ENCODE results near the gene KRTAP1-3.
"Not testable (repeated sequence)": the region's sequence is repeated elsewhere in the genome, so short reads cannot be mapped to it uniquely, and the experiment has no call there.

Gene KRTAP1-3

DNA sequence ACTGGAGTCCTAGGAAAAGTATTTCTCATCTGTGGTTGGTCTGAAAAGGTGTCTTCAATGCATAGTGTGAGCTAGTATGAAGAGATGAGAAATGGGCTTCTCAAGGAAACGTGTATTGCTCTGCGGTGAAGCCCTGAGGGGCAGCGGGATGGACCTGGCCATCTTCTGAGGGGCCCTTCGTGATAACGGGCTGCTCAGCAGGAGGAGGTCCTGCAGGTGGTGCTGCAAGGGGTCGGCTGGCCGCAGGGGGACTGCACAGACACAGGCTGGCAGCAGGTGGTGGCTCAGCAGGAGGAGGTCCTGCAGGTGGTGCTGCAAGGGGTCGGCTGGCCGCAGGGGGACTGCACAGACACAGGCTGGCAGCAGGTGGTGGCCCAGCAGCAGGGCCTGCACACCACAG lies 19.9 kb upstream of the KRTAP1-3 start:
- not testable (repeated sequence) for DNase-seq (ENCODE audit: low read depth in 2 of 2, low spot score in 1 of 2)

DNA sequence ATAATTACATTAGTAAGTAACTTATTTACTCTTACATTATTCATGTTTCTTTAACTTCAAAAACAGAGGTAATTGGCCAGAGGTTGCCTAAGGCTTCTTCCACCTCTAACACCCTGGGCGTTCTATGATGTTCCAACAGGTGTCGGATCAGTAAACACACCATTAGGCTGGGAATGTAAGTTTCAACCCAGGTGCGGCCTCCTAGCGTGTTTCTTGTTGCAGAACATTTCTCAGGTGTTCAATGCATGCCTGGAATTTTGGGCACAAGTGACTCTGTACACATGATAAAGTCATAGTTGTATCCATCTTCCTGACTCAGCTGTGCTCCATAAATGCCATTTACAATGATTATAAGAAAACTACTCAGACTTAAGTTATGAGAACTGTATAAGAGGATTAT lies 19.4 kb upstream of the KRTAP1-3 start:
- no peak for DNase-seq (ENCODE audit: low read depth in 2 of 2, low spot score in 1 of 2)

DNA sequence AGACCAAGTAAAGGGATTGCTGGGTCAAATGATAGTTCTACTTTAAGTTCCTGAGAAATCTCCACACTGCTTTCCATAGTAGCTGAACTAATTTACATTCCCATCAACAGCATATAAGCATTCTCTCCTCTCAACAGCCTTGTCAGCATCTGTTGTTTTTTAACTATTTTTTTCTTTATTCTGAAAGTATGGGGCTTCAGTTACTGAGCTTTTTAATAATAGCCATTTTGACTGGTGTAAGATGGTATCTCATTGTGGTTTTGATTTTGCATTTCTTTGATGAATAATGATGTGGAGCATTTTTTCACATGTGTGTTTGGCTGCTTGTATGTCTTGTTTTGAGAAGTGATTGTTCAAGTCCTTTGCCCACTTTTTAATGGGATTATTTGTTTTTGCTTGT lies 17.9 kb upstream of the KRTAP1-3 start:
- no peak for DNase-seq (ENCODE audit: low read depth in 2 of 2, low spot score in 1 of 2)

DNA sequence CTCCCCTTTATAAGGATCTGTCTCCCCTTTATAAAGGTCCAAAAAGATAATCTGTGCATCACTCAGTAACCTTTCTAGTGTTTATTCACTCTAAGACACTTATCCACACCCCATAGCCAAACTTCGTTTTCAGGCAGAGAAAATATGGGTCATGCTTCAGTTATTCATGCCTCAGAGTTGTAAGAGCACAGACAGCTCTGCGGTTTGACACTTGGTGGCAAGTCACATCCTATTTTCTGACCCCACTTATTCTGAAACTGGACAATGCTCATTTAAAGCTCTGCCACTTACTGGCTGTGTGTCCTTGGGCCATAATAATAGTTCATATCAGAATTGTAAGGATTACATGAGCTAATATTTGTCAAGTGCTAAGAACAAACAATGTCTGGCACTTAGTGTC lies 14.4 kb upstream of the KRTAP1-3 start:
- DNase-seq (ENCODE audit: low read depth in 2 of 2, low spot score in 1 of 2), result no peak

DNA sequence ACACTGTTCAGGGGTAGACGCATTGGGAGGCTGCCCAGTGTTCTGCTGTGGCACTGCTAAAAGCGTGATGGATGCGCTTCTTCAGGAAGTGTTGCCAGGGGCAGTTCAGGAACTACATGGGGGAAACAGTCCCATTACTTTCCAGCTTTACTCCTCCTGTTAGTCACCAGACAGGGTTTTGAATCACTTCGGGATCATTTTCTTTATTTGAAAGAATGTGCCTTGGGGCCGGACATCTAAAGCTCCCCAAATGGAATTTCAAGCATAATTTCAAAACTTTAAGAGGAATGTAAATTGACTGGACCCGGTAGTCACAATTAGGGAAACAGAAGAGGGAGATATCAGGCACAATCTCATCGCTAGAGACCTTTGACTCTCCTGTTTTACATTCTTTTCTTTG lies 13.8 kb upstream of the KRTAP1-3 start:
- DNase-seq (ENCODE audit: low read depth in 2 of 2, low spot score in 1 of 2), result no peak

DNA sequence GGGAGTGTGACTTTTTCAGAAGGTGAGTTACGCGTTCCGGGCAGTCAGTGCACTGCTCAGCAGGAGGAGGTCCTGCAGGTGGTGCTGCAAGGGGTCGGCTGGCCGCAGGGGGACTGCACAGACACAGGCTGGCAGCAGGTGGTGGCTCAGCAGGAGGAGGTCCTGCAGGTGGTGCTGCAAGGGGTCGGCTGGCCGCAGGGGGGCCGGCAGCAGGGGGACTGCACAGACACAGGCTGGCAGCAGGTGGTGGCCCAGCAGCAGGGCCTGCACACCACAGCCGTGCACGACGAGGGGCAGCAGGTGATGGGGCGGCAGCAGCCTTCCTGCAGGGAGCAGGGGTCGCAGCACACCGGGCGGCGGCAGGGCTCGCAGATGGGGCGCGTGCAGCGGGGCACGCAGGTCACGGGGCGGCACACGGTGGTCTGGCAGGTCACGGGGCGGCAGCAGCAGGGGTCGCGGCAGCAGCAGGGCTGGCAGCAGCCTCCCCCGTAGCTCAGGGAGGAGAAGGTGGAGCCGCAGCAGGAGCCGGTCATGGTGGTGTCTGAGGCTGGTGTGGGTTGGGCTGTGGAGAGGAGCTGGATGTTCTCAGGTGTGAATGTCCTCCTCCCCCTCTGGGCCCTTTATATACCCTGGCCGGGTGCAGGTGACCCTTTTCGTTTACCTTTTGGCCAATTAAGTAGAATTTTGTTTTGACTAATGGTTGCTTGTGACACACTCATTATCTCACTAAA lies 12.2 kb upstream of the KRTAP1-3 start, which contains the start of gene KRTAP2-1:
Gene KRTAP2-1, minus strand, starts transcription at position 582 of the 731 bp plus-strand sequence. Its CDS starts 49 bp downstream, at position 533.
- not testable (repeated sequence) for DNase-seq (ENCODE audit: low read depth in 2 of 2, low spot score in 1 of 2)

DNA sequence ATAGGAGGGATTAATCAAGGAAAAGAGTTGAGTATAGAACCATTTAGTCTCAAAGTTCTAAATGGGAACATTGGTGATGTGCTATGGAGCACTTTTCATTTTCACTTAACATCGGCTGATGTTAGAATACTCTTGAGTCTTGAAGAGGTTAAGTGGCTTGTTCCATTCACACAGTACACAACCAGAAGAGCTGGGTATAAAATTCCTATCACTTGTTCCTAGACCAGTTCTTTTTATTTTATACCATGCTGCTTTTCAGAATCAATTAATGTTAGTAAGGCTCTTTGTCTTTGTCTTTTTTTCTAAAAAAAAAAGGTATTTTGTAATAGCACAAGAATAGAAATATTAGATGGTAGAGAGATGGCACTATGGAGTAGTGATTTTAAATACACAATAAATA lies 8.3 kb upstream of the KRTAP1-3 start:
- no peak for DNase-seq (ENCODE audit: low read depth in 2 of 2, low spot score in 1 of 2)

DNA sequence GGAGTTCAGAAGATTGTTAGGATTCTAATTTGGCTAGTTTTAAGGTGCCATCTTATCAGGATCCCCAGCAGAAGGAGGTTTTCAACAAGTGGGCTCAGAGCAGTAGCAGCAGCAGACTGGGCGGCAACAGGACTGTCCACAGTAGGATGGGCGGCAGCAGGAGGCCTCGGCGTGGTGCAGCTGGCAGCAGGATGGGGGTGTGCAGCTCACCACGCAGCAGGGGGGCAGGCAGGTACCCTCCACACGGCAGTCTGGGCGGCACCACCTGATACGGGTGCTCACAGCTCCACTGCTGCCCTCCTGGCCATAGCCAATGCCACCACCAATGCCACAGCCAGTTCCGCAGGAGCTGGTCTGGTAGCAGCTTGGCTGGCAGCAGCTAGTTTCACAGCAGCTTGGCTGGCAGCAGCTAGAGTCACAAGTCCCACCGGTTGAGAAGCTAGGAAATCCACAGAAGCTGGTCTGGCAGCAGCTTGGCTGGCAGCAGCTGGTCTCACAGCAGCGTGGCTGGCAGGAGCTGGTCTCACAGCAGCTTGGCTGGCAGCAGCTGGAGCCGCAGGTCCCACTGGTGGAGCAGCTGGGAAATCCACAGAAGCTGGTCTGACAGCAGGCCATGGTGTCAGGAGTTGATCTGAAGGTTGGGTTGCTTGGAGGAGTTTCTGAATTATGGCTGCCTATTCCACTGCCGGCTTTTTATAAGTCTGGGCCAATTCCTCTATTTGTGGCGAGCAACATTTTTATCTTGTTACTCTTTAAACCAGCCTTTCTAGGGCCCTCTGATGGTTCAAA lies 6.3 kb upstream of the KRTAP1-3 start, which contains the start of gene KRTAP1-1:
Gene KRTAP1-1, minus strand, starts transcription at position 668 of the 789 bp plus-strand sequence. Its CDS starts 53 bp downstream, at position 615.
- not testable (repeated sequence) for DNase-seq (ENCODE audit: low read depth in 2 of 2, low spot score in 1 of 2)

DNA sequence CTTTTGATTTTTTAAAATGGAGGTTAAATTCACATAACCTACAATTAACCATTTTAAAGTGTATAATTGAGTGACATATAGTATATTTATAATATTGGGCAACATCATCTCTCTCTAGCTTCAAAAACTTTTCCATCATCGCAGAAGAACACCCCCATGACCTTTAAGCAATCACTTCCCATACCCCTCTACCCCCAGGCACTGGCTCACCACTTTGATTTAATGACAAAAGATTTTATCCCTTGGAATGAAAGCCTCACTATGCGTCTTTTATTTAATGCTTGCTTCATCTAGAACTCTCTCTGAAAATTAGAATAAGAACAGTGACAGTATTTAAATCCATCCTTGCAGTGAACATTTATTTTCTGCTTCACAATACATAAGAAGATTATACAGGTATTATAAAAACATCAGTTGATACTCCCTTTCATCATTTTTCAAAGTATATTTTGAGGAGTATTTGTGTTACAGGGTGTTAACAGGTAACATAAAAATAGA lies 3.2 kb upstream of the KRTAP1-3 start:
- no peak for DNase-seq (ENCODE audit: low read depth in 2 of 2, low spot score in 1 of 2)

DNA sequence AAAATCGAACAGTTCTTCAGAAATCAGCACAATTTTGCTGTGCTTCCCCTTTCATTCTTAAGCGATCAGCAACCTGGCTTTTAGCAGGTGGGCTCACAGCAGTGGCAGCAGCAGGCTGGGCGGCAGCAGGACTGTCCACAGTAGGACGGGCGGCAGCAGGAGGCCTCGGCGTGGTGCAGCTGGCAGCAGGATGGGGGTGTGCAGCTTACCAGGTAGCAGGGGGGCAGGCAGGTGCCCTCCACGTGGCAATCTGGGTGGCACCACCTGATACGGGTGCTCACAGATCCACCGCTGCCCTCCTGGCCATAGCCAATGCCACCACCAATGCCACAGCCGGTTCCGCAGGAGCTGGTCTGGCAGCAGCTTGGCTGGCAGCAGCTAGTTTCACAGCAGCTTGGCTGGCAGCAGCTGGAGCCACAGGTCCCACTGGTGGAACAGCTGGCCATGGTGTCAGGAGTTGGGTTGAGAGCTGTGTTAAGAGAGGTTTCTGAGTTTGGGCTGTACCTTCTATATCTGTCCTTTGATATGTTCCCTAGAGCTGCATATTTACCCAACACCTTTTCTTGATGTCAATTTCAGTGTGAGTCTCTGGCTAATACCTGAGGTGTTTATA lies 4.9 kb downstream of the KRTAP1-3 start, which contains the start of gene KRTAP1-4:
Gene KRTAP1-4, minus strand, starts transcription at position 563 of the 613 bp plus-strand sequence. Its CDS starts 117 bp downstream, at position 446.
- DNase-seq (ENCODE audit: low read depth in 2 of 2, low spot score in 1 of 2), result no peak

DNA sequence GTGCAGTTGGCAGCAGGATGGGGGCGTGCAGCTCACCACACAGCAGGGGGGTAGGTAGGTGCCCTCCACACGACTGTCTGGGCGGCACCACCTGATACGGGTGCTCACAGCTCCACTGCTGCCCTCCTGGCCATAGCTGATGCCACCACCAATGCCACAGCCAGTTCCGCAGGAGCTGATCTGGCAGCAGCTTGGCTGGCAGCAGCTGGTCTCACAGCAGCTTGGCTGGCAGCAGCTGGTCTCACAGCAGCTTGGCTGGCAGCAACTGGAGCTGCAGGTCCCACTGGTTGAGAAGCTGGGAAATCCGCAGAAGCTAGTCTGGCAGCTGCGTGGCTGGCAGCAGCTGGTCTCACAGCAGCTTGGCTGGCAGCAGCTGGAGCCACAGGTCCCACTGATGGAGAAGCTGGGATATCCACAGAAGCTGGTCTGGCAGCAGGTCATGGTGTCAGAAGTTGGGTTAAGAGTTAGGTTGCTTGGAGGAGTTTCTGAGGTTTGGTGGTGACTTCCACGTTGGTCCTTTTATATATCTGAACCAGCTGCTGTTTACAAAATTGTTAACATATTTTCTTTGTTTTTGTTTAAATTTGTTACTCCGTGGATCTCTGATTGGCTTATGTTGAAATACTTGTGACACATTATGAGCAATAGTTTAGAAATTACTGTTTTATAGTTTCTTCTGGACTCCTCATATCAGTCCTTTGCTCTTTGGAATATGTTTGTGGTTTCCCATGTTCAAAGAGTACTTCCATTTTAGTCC lies 7.8 kb downstream of the KRTAP1-3 start, which contains the start of gene KRTAP1-5:
Gene KRTAP1-5, minus strand, starts transcription at position 494 of the 757 bp plus-strand sequence. Its CDS starts 53 bp downstream, at position 441.
- DNase-seq (ENCODE audit: low read depth in 2 of 2, low spot score in 1 of 2), result no peak

DNA sequence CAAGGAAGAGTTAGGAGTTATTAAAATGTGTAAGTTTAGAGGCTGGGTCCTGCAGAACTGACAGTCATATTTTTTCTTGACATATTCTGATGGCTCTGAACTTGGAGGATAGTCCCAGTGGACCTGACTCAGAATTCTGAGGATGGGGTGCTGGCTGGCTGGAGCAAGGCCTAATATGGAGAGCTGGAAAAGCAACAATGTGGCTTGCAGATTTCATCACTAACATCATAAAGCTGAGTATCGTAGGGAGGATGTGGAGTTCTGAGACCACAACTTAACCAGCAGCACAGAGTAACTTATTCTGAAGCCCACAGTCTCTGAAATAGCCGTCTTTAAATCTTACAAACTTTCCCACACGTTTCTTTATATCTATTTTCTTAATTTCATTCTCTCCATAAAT lies 10.0 kb downstream of the KRTAP1-3 start:
- DNase-seq (ENCODE audit: low read depth in 2 of 2, low spot score in 1 of 2), result no peak

DNA sequence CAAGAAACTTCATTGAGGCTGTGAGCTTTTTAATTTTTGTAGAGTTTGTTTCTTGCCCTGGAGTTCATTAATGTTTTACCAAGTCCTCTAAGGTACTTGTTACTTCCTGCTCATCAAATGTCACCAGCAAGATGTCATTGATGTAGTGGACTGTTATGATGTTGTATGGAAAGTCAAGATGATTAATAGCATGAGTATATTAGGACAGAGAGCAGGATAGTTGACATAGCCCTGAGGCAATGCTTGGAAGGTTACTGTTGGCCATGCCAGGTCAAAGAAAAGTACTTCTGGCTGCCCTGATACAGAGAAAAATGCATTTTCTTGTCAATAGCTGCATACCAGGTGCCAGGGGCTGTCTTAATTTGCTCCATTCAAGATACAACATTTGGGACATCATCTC lies 14.3 kb downstream of the KRTAP1-3 start:
- no peak for DNase-seq (ENCODE audit: low read depth in 2 of 2, low spot score in 1 of 2)

DNA sequence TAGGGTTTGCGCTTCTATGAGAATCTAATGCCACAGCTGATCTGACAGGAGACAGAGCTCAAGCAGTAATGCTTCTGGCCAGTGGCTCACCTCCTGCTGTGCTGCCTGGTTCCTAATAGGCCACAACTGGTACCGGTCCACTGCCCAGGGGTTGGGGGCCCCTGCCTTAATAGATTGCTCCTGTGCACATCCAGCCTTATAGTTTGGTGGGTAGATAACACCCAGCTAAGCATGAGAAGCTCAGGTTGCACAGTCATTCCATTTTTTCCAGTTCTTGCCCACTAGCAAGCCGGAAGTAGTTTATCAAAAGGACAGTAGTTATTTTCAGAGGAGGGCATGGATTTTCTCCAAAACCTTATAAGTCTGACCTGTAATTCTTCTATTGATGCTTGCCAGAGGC lies 15.3 kb downstream of the KRTAP1-3 start:
- DNase-seq (ENCODE audit: low read depth in 2 of 2, low spot score in 1 of 2), result no peak

DNA sequence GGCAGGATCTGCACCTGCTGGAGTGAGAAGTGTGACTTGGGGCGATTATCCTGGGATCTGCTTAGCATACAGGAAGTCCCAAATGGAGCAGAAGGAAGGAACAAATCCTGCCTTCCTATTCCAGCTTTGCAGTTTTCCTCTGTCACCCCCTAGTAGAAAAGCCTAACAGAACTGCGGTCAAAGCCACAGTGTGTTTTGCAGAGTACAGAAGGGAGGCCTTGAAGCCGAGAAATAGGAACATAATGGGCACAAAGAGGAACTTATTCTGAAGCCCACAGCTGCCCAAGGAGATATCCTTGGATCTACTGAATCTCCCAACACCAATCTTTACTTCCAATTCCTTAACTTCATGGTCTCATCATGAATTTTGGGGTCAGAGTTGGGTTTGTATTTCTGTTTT lies 16.1 kb downstream of the KRTAP1-3 start:
- DNase-seq (ENCODE audit: low read depth in 2 of 2, low spot score in 1 of 2), result no peak

DNA sequence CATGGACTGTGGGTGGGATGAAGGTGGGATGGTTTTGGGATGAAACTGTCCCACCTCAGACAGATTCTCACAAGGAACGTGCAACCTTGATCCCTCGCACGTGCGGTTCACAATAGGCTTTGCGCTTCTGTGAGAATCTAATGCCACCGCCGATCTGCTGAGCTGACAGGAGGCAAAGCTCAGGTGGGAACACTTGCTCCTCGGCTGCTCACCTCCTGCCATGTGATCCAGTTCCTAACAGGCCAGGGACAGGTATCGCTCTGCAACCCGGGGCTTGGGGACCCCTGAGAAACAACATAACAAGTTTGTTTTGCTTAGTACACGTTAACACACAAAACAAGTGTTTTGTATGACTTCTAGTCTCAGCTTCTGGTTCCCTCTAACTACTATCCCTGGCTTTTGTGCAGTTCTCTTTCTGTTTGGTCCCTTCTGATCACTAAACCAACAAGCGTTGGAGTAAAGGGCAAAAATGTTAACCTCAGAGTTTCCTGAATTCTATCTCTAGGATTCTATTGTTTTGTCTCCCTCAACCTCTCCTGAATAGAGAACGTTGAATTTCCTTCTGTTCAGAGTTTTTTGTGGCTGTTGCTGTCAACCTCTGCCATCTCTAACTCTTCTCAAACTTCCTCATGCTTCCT lies 18.0 kb downstream of the KRTAP1-3 start:
- DNase-seq (ENCODE audit: low read depth in 2 of 2, low spot score in 1 of 2), result no peak

DNA sequence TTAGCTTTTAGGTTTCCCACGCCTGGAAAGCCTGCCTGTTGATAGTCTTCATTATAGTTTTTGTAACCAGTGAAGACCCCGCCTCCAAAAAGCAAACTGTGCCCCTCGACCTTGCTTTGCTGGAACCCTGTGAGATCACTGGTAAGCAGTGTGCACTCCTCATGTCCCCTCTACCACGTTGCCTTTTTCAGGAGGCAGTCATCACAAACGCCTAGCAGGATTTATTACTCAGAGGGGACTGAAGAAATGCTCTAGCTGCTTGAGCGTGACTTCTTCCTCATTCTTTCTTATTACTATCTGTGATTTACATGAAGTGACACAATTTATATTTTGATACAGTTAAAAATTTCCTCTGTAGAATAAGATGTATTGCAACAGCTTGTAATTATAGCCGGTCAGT lies 19.2 kb downstream of the KRTAP1-3 start:
- DNase-seq (ENCODE audit: low read depth in 2 of 2, low spot score in 1 of 2), result no peak

DNA sequence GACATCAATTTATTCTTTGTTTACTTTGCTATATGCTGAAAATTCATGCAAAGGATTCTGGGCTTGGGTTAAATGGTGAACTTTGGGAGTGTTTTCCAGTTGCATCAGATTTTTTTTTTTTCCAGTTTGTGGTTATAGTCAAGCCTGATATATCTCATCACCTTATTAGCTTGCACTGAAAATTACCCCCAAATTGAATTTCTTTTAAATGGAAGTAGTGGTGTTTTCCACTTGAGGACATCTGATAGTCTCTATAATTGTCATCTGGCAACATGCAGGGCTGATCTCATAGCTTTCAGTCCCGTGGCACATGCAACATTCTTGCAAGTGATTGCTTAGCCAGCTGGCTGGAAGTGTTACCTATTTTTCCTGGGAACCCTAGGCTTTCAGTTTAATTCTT lies 21.1 kb downstream of the KRTAP1-3 start:
- no peak for DNase-seq (ENCODE audit: low read depth in 2 of 2, low spot score in 1 of 2)

DNA sequence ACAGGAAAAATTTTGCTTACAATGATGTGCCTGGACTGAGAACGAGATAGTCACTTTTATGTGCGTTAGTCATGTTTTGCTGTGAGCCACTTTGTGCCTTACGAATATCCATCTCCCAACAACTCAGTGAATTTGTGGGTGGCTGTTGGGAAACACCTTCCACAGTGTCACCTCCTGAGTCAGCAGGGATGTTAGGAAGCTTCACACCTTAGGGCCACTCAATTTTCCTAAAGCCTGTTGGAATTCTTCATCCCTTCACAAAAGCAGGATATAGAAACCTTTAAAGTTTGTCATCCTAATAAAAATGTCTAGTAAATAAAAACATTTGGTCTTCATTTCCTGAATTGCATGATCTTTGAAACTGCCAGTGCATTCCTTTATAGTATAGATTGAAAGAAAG lies 21.5 kb downstream of the KRTAP1-3 start:
- no peak for DNase-seq (ENCODE audit: low read depth in 2 of 2, low spot score in 1 of 2)

Measured in stimulated activated CD8-positive, alpha-beta memory T cell treated with anti-CD3 and anti-CD28 coated beads, Interleukin-4, amount 100 ng/mL, for 1 hour (primary cell).